HG03442 (cell line): ENCODE measurements around the gene CUEDC2.
A peak's percentile ranks its signal among the peaks of the same experiment; 100 is the strongest.

ENCODE experiments used
- ATAC-seq: cut with Tn5 transposase; IDR thresholded peaks from one replicate; pipeline ENCODE4 v1.9.1; 2021; ENCODE audit warnings: mild to moderate bottlenecking, moderate library complexity; ENCODE audit not compliant: unreplicated experiment

Gene CUEDC2

DNA sequence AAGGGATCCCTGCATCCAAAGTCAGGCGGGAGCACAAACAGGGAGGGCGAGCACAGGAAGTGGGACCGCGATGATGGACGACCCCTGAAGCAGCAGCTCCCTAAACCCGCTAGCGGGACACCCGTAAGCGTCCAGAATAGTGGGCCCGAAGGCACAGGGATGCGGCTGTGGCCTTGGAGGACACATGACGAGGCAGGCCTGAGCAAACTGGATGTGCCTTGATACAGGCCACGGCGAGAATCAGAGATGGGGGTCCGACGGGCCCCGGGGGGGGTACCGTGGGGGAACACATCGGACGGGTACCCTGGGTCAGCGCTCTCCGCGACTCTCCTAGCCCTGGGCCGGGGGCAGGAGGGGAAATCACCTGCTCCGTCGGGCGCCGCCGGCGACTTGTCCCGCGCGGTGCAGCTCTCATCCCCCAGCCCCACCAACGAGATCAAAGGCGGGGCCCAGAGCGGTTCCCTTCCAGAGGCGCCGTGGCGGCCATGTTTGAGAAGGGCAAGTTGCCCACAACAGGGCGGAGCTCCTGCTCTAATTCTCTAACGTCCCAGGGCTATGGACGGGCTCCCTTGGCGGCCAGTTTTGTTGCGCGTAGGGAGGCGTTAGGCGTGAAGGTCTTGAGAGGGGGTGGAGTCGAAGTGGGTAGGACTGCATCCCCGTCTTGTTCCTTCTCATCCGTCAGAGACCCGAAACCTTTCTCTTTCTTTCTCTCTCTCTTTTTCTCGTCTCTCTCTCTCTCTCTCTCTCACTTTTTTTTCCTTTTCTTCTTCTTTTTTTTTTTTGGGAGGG is at the start of gene CUEDC2:
CUEDC2 (minus strand) TSS at position 413 of the 789 bp plus-strand sequence. CDS start 7,386 bp downstream, outside the sequence.
- peak; percentile 89 for ATAC-seq

DNA sequence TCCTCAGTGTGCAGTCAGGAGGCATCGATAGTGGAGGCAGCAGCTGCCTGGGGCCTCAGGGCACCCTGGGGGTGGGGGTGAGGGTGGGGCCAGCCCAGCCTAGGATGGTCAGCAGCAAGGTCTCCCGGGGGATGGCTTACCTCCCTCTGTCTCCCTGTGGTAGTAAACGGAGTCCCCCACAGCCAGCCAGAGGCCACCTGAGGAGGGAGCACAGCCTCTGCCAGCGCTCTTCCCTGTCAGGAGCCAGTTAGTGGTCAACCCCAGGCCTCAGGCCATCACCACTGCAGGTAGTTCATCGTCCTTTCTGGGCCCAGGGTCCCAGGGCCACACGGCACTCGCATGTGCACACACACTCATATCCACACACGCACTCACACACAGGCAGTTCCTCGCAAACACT is 48.0 kb upstream of the CUEDC2 start:
- no peak for ATAC-seq

GRCh38 chr10:102479651-102480050 is 47.3 kb upstream of the CUEDC2 start:
- ATAC-seq = no peak

- ATAC-seq = no peak
Observed at GRCh38 chr10:102476466-102477141, 44.2 kb upstream of the CUEDC2 start.

DNA sequence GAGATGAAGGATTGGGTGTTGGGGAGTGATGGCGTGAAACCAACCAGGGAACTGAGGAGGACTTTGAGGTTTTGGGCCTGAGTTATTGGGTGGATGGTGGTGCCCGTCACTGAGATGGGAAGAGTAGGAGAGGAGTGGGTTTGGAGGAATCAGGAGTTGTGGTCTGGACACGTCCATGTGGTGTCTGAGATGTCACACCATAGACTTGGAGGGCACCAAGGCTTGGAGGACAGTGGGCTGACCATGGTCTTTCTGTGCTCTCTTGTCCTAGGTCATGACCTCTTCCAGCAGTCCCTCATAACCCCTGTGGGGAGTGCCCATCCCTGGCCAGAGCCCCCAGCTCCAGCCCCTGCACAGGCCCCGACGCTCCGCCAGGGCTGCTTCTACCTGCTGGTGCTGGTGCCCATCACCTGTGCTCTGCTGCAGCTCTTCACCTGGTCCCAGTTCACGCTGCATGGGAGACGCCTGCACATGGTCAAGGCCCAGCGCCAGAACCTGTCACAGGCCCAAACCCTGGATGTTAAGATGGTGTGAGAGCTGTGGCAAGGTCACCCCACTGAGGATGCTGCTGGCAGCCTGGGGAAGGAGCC is 43.2 kb upstream of the CUEDC2 start:
- no peak for ATAC-seq

DNA sequence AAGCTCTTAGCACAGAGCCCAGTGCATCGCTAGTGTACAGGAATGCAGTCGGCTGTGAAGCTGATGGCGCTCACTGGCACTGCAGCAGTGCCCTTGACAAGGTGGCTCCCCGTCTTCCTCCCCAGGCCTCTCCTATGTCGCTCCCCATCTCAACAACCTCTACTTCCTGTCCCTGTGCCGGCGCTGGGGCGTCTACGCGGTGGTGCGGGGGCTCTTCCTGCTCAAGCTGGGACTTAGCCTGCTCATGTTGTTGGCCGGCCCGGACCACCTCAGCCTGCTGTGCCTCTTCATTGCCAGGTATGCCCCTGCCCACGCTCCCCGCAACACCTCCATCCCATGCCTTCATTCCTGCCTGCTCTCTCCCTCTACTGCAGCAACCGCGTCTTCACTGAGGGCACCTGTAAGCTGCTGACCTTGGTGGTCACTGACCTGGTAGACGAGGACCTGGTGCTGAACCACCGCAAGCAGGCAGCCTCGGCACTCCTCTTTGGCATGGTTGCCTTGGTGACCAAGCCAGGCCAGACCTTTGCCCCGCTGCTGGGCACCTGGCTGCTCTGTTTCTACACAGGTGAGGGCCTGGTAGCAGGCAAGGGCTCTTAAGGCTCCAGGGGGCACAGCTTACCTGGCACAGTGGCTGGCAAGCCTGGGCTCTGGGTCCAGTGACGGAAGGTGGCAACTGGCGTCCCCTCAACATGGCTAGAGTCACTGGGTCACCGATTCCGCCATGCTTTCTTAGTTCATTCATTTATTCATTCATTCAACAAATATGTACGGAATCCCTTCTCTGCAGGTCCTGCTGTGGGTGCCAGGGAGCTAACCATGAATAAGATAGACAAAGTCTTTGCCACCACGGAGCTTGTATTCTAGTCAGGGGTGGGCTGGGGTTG is 41.3 kb upstream of the CUEDC2 start:
- no peak for ATAC-seq

- no peak for ATAC-seq
Observed at GRCh38 chr10:102470579-102471546, 38.5 kb upstream of the CUEDC2 start.

GRCh38 chr10:102468683-102469082 is 36.3 kb upstream of the CUEDC2 start:
- ATAC-seq = no peak

DNA sequence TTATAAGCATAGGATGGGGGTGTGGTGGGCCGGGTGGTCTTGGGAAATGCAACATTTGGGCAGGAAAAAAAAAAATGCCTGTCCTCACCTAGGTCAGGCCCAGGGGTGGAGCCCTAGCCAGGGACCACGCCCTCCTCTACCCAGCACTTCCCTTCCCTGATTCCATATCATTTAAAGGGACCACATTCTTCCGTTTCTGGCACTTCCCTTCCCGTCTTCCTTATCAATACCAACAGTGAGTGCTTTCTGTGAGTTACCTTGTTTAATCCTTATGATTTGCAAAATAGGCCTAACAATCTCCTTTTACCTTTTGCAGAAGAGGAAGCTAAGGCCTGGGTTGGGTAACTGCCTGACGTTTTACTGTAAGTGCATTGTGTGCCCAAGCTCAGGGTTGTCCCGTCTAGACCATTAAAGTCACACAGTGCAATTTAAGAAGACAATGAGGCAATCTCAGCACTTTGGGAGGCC is 35.6 kb upstream of the CUEDC2 start:
- no peak for ATAC-seq

DNA sequence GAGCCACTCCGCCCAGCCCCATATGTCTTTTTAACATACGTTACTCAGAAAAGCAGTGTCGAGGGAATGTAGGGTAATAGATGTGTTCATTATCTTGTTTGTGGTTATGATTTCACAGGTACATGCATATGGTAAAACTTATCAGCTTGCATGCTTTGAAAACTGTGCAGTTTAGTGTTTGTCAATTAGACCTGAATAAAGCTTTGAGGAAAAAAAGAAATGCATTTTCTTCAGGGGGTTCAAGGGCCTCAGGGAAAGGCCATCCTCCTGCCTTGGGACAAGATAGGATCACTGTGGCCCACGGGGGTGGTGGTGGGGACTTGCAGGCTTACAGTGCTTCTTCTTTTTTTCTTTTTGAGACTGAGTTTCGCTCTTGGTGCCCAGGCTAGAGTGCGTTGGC is 34.9 kb upstream of the CUEDC2 start:
- ATAC-seq = no peak

DNA sequence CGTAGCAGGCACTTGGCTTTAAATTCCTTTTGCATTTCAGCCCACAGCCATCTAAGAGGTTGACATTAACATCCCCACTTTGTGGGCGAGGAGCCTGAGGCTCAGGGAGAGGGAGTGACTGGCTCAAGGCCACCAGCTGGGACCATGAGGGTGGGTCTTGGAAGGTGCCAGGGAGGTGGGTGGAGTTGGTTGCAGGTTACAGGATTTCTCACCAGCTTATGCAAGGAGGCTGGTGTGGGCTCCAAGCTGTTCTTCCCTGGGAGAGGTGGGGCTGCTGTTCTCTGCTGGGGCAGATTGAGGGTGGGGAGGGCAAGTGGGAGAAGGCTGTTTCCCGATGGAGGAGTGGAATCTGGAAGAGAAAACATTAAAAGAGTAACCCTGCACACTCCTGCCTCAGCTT is 33.1 kb upstream of the CUEDC2 start:
- ATAC-seq = no peak

- ATAC-seq = no peak
Observed at GRCh38 chr10:102463983-102464382, 31.6 kb upstream of the CUEDC2 start.

GRCh38 chr10:102462512-102463054 is 30.2 kb upstream of the CUEDC2 start:
- ATAC-seq = no peak

- ATAC-seq = peak; percentile 82
Observed at GRCh38 chr10:102461187-102462054, 29.0 kb upstream of the CUEDC2 start.

- peak; percentile 22 for ATAC-seq
Observed at GRCh38 chr10:102460836-102461186, 28.4 kb upstream of the CUEDC2 start.

DNA sequence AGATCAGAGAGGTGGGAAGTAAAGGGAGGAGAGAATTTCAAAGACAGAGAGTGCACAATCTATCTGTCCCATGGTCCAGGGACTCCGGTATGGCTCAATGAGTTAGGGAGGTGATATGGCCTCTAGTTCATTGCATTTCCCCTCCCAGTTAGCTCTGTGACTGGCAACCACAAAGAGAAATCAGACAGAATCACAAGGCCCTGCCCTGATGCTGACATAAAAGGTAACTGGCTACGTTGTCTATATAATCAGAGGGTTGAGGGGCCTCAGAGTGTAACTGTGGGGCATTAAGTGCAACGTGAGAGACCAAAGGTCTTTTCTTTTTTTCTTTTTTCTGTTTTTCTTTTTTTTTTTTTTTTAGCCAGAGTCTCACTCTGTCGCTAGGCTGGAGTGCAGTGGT is 26.3 kb upstream of the CUEDC2 start:
- ATAC-seq = no peak

DNA sequence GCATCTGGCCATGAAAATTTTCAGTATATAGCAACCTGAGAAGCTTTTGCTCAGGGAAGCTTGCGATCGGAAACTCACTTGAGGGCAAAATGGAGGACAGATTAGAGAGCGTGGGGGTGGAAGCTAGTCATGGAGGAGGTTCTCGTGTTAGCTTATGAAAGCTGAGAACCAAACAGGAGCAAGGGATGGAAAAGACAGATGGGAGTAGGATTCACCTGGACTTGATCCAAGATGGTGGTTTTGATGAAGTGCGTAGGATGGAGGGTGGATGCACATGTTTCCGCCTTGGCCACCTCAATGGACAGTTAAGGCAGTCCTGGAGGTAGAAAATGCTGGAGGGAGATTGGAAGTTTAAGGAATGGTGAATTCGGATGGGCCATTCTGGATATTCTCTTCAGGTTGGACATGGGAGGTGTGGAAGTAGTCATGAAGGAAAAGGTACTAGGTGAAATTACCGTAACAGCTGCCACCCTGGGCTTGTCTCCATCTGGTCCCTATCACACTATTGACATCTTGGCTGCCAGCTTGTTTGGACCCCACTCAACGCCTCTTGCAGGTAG is 25.3 kb upstream of the CUEDC2 start:
- no peak for ATAC-seq

DNA sequence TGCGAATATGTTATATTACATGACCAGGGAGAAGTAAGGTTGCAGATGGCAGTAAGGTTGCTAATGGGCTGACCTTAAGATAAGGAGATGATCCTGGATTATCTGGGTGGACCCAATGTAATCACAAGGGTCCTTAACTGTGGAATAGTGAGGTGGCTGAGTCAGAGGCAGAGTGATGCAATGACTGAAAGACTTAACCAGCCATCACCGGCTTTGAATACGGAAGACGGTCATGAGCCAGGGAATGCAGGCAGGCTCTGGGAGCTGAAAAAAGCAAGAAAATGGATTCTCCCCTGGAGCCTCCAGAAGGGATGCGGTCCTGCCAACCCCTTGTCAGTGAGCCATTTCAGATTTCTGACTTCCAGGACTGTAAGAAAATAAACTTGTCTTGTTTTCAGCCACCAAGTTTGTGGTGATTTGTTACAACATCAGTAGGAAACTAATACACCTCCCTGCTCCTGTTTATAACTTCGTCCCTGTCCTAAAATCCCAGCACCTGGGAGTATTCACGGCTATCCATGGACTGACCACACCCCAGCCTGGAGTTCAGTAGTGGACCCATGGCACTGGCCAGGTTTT is 23.6 kb upstream of the CUEDC2 start:
- no peak for ATAC-seq
